ENCODE results near the gene ZNF668. TPM values are rescaled to one million over a fixed set of nuclear protein-coding genes. Genes with fewer than 3 reads are reported as not detected.

Gene ZNF668
- total RNA-seq, 1 donor from 2014 or later, result 15.2 TPM

- Mint-ChIP-seq H3K4me3 (ENCODE audit: unreplicated experiment) (peak within 1 kb of the TSS; percentile 98), H3K27me3 (ENCODE audit: low read depth) (no peaks in the 10 kb centered on the region), H3K4me1 (ENCODE audit: low read depth) (peaks cover 30% of the 10 kb centered on the region), H3K9me3 (ENCODE audit: low read depth) (peaks cover under 1% of the 10 kb centered on the region), H3K36me3 (ENCODE audit: low read depth) (peaks cover 4% of the 10 kb centered on the region), H3K27ac (ENCODE audit: unreplicated experiment) (peak within 1 kb of the TSS; percentile 88)
- TF ChIP-seq CTCF (IDR thresholded peaks at IDR 0.05), result peak; percentile 29
- peak; percentile 97 for DNase-seq (ENCODE audit: low spot score)
Measured at GRCh38 chr16:31094424-31095120, 20.5 kb upstream of the ZNF668 start, which contains the start of gene VKORC1. TSS of gene VKORC1 (minus strand) at chr16:31094797. CDS start at chr16:31094729, 68 bp downstream.

GRCh38 chr16:31094088-31094423, 20.0 kb upstream of the ZNF668 start:
- peak overlapping the region; percentile 88 for H3K27ac Mint-ChIP-seq (ENCODE audit: unreplicated experiment)
- peak overlapping the region; percentile 98 for H3K4me3 Mint-ChIP-seq (ENCODE audit: unreplicated experiment)
- no peaks in the 10 kb centered on the region for H3K9me3 Mint-ChIP-seq (ENCODE audit: low read depth)
- DNase-seq (ENCODE audit: low spot score), result no peak
- no peak for TF ChIP-seq CTCF (IDR thresholded peaks at IDR 0.05)
- peaks cover 30% of the 10 kb centered on the region for H3K4me1 Mint-ChIP-seq (ENCODE audit: low read depth)
- no peaks in the 10 kb centered on the region for H3K27me3 Mint-ChIP-seq (ENCODE audit: low read depth)
- H3K36me3 Mint-ChIP-seq (ENCODE audit: low read depth), result peaks cover 4% of the 10 kb centered on the region

GRCh38 chr16:31093132-31093703, 19.2 kb upstream of the ZNF668 start:
- H3K27me3 Mint-ChIP-seq (ENCODE audit: low read depth), result no peaks in the 10 kb centered on the region
- H3K36me3 Mint-ChIP-seq (ENCODE audit: low read depth), result peaks cover 4% of the 10 kb centered on the region
- H3K4me1 Mint-ChIP-seq (ENCODE audit: low read depth), result peaks cover 30% of the 10 kb centered on the region
- TF ChIP-seq CTCF (IDR thresholded peaks at IDR 0.05), result no peak
- no peaks in the 10 kb centered on the region for H3K9me3 Mint-ChIP-seq (ENCODE audit: low read depth)
- H3K27ac Mint-ChIP-seq (ENCODE audit: unreplicated experiment), result peak overlapping the region; percentile 88
- no peak for DNase-seq (ENCODE audit: low spot score)
- H3K4me3 Mint-ChIP-seq (ENCODE audit: unreplicated experiment), result peak overlapping the region; percentile 98

- H3K4me1 Mint-ChIP-seq (ENCODE audit: low read depth), result peaks cover 30% of the 10 kb centered on the region
- DNase-seq (ENCODE audit: low spot score), result no peak
- no peak for TF ChIP-seq CTCF (IDR thresholded peaks at IDR 0.05)
Measured at GRCh38 chr16:31092330-31092729, 18.3 kb upstream of the ZNF668 start.

GRCh38 chr16:31090540-31090939, 16.5 kb upstream of the ZNF668 start:
- Mint-ChIP-seq H3K27ac (ENCODE audit: unreplicated experiment) (no peak overlapping the region), H3K27me3 (ENCODE audit: low read depth) (no peaks in the 10 kb centered on the region), H3K4me3 (ENCODE audit: unreplicated experiment) (no peak overlapping the region), H3K36me3 (ENCODE audit: low read depth) (peaks cover 6% of the 10 kb centered on the region), H3K4me1 (ENCODE audit: low read depth) (peaks cover 24% of the 10 kb centered on the region), H3K9me3 (ENCODE audit: low read depth) (no peaks in the 10 kb centered on the region)
- no peak for DNase-seq (ENCODE audit: low spot score)
- TF ChIP-seq CTCF (IDR thresholded peaks at IDR 0.05), result no peak

More at GRCh38 chr16:31092330-31092729, 18.3 kb upstream of the ZNF668 start:
- Mint-ChIP-seq H3K36me3 (ENCODE audit: low read depth) (peaks cover 4% of the 10 kb centered on the region), H3K4me3 (ENCODE audit: unreplicated experiment) (peak overlapping the region; percentile 4), H3K27me3 (ENCODE audit: low read depth) (no peaks in the 10 kb centered on the region), H3K27ac (ENCODE audit: unreplicated experiment) (peak overlapping the region; percentile 41), H3K9me3 (ENCODE audit: low read depth) (no peaks in the 10 kb centered on the region)
